Measurements from ENCODE around the gene LASP1. TPM values are rescaled to one million over a fixed set of nuclear protein-coding genes. Genes with fewer than 3 reads are reported as not detected.

Gene LASP1
- total RNA-seq, 1 experiment from 2014 or later: 78.3 TPM

GRCh38 chr17:38891441-38891840 lies 21.6 kb downstream of the LASP1 start:
- peaks cover 5% of the 10 kb centered on the region for H3K36me3 ChIP-seq (ENCODE audit: insufficient read depth, low read length, poor library complexity, severe bottlenecking)
- no peaks in the 10 kb centered on the region for H3K27me3 ChIP-seq (replicated peaks; ENCODE audit: insufficient read depth, low read depth, low read length, poor library complexity)
- BruUV-seq (replicated peaks): no TSS peak
- H3K9me3 ChIP-seq (ENCODE audit: low read depth, low read length, poor library complexity, severe bottlenecking): no peaks in the 10 kb centered on the region
- no peak overlapping the region for H3K4me3 ChIP-seq (ENCODE audit: low read depth, low read length, poor library complexity, severe bottlenecking)
- H3K4me1 ChIP-seq (ENCODE audit: insufficient read depth, low read length, poor library complexity, severe bottlenecking): no peaks in the 10 kb centered on the region
- intact Hi-C loops (cut with micrococcal nuclease; ENCODE audit: unreplicated experiment): no loop called here
- DNase-seq (ENCODE audit: low spot score): no peak
- TF ChIP-seq EZH2 (IDR thresholded peaks at IDR 0.05; ENCODE audit: borderline replicate concordance, low read depth, low read length, poor library complexity, severe bottlenecking) (no peak), CTCF (conservative IDR thresholded peaks at IDR 0.05; ENCODE audit: low read depth, low read length) (no peak)
- H3K27ac ChIP-seq (ENCODE audit: low read depth, low read length, poor library complexity, severe bottlenecking): no peak overlapping the region
- CTCF ChIA-PET: interaction anchor here (0.5 to 0.7 kb wide), 2 partner anchors 16 to 131 kb away, joined by 4 to 5 read pairs; no protein-coding TSS in a partner anchor
- POLR2A ChIA-PET (ENCODE audit: low non-redundant PET): no interaction called here

GRCh38 chr17:38892083-38892482 lies 22.2 kb downstream of the LASP1 start:
- ChIA-PET CTCF (interaction anchor here (0.5 to 0.7 kb wide), 2 partner anchors 15 to 131 kb away, joined by 4 to 5 read pairs; no protein-coding TSS in a partner anchor), POLR2A (ENCODE audit: low non-redundant PET) (no interaction called here)
- no peak for TF ChIP-seq CTCF (conservative IDR thresholded peaks at IDR 0.05; ENCODE audit: low read depth, low read length)
- TF ChIP-seq EZH2 (IDR thresholded peaks at IDR 0.05; ENCODE audit: borderline replicate concordance, low read depth, low read length, poor library complexity, severe bottlenecking): no peak
- Histone ChIP-seq H3K36me3 (ENCODE audit: insufficient read depth, low read length, poor library complexity, severe bottlenecking) (peaks cover 5% of the 10 kb centered on the region), H3K4me1 (ENCODE audit: insufficient read depth, low read length, poor library complexity, severe bottlenecking) (no peaks in the 10 kb centered on the region), H3K4me3 (ENCODE audit: low read depth, low read length, poor library complexity, severe bottlenecking) (no peak overlapping the region), H3K27ac (ENCODE audit: low read depth, low read length, poor library complexity, severe bottlenecking) (no peak overlapping the region), H3K9me3 (ENCODE audit: low read depth, low read length, poor library complexity, severe bottlenecking) (no peaks in the 10 kb centered on the region), H3K27me3 (replicated peaks; ENCODE audit: insufficient read depth, low read depth, low read length, poor library complexity) (no peaks in the 10 kb centered on the region)
- no peak for DNase-seq (ENCODE audit: low spot score)
- no TSS peak for BruUV-seq (replicated peaks)
- intact Hi-C loops (cut with micrococcal nuclease; ENCODE audit: unreplicated experiment): no loop called here

GRCh38 chr17:38892620-38893019 lies 22.8 kb downstream of the LASP1 start:
- ChIA-PET POLR2A (ENCODE audit: low non-redundant PET) (no interaction called here), CTCF (no interaction called here)
- no peak for TF ChIP-seq CTCF (conservative IDR thresholded peaks at IDR 0.05; ENCODE audit: low read depth, low read length)
- no peak for TF ChIP-seq EZH2 (IDR thresholded peaks at IDR 0.05; ENCODE audit: borderline replicate concordance, low read depth, low read length, poor library complexity, severe bottlenecking)
- Histone ChIP-seq H3K36me3 (ENCODE audit: insufficient read depth, low read length, poor library complexity, severe bottlenecking) (peaks cover 5% of the 10 kb centered on the region), H3K4me3 (ENCODE audit: low read depth, low read length, poor library complexity, severe bottlenecking) (no peak overlapping the region), H3K9me3 (ENCODE audit: low read depth, low read length, poor library complexity, severe bottlenecking) (no peaks in the 10 kb centered on the region), H3K4me1 (ENCODE audit: insufficient read depth, low read length, poor library complexity, severe bottlenecking) (no peaks in the 10 kb centered on the region), H3K27ac (ENCODE audit: low read depth, low read length, poor library complexity, severe bottlenecking) (no peak overlapping the region), H3K27me3 (replicated peaks; ENCODE audit: insufficient read depth, low read depth, low read length, poor library complexity) (no peaks in the 10 kb centered on the region)
- no peak for DNase-seq (ENCODE audit: low spot score)
- no TSS peak for BruUV-seq (replicated peaks)
- intact Hi-C loops (cut with micrococcal nuclease; ENCODE audit: unreplicated experiment): no loop called here
